Keratinocyte (primary cell): Measurements from ENCODE around the gene NRP1. TPM values are rescaled to one million over a fixed set of nuclear protein-coding genes. Genes with fewer than 3 reads are reported as not detected.
"Not testable (repeated sequence)": the region's sequence is repeated elsewhere in the genome, so short reads cannot be mapped to it uniquely, and the experiment has no call there.

Experiments
- DNase-seq: peaks from one replicate; pipeline ENCODE4 v3.0.0-alpha.2; 2011; ENCODE audit warnings: low read depth, missing footprints, low spot score
- FAIRE-seq: peaks from 2 replicates; lab custom pipeline; 2011; peaks lifted over from hg19 to GRCh38; lab: Jason Lieb, UNC
- H2AFZ ChIP-seq: 2 replicates; pipeline ENCODE4 v1.6.0; 2012; ENCODE audit warnings: low read length, control low read depth, inconsistent platforms; ENCODE audit not compliant: control insufficient read depth
- H3K27ac ChIP-seq: 2 replicates; pipeline ENCODE4 v1.5.1; 2011; ENCODE audit warnings: low read length; ENCODE audit not compliant: control insufficient read depth, insufficient read depth
- H3K27me3 ChIP-seq: 3 replicates; pipeline ENCODE4 v1.6.0; 2011; ENCODE audit warnings: low read length; ENCODE audit not compliant: control insufficient read depth, insufficient read depth; ENCODE audit errors: extremely low read depth
- H3K36me3 ChIP-seq, 2 experiments: 2 replicates in 1 of 2; 3 replicates in 1 of 2; pipeline ENCODE4 v1.5.1; 2011; ENCODE audit warnings: low read length in 2 of 2, mild to moderate bottlenecking in 1 of 2; ENCODE audit not compliant: control insufficient read depth in 2 of 2, insufficient read depth in 2 of 2; ENCODE audit errors: extremely low read depth in 1 of 2
- H3K4me1 ChIP-seq: 3 replicates; pipeline ENCODE4 v1.5.1; 2011; ENCODE audit warnings: low read length; ENCODE audit not compliant: control insufficient read depth, insufficient read depth; ENCODE audit errors: extremely low read depth
- H3K4me2 ChIP-seq: 3 replicates; pipeline ENCODE4 v1.6.0; 2011; ENCODE audit warnings: low read depth, low read length; ENCODE audit not compliant: control insufficient read depth, insufficient read depth; ENCODE audit errors: extremely low read depth
- H3K4me3 ChIP-seq, 3 experiments: fragments of 200-600 bp in 1 of 3; sonication (generic) in 1 of 3; 2 replicates in 2 of 3; 3 replicates in 1 of 3; pipeline ENCODE4 v1.5.1; 2011 to 2016; ENCODE audit warnings: low read length in 3 of 3, mild to moderate bottlenecking in 3 of 3, control low read depth in 2 of 3, inconsistent platforms in 1 of 3, low read depth in 1 of 3, mixed read lengths in 1 of 3, mixed run types in 1 of 3, moderate library complexity in 1 of 3; ENCODE audit not compliant: control insufficient read depth in 2 of 3, insufficient read depth in 2 of 3; ENCODE audit errors: extremely low read depth in 1 of 3
- H3K79me2 ChIP-seq: 2 replicates; pipeline ENCODE4 v1.6.0; 2012; ENCODE audit warnings: low read length; ENCODE audit not compliant: control insufficient read depth, insufficient read depth
- H3K9ac ChIP-seq: 3 replicates; pipeline ENCODE4 v1.6.0; 2011; ENCODE audit warnings: low read length; ENCODE audit not compliant: control insufficient read depth, insufficient read depth; ENCODE audit errors: extremely low read depth
- H3K9me1 ChIP-seq: 3 replicates; pipeline ENCODE4 v1.6.0; 2011; ENCODE audit warnings: low read length; ENCODE audit not compliant: control insufficient read depth, insufficient read depth; ENCODE audit errors: extremely low read depth
- H3K9me3 ChIP-seq: 2 replicates; pipeline ENCODE4 v1.5.1; 2012; ENCODE audit warnings: low read depth, low read length; ENCODE audit not compliant: control insufficient read depth
- H4K20me1 ChIP-seq: 3 replicates; pipeline ENCODE4 v1.6.0; 2011; ENCODE audit warnings: low read length; ENCODE audit not compliant: control insufficient read depth, insufficient read depth; ENCODE audit errors: extremely low read depth
- EZH2 ChIP-seq: IDR thresholded peaks from one replicate; pipeline ENCODE4 v1.6.1; 2012; ENCODE audit warnings: inconsistent platforms, mild to moderate bottlenecking, low read length, moderate library complexity
- dilution Hi-C: fragments of 300-500 bp; cut with MboI; formaldehyde crosslinking; loops from one replicate; pipeline ENCODE4 v1.7.0; 2020; ENCODE audit warnings: low sequenced_read_pairs; ENCODE audit not compliant: extremely low pct_ligation_motif_present
- polyA plus RNA-seq, 5 experiments: library from polyadenylated mRNA; depleted of rRNA in 3 of 5; stranded (reverse) in 3 of 5; stranded (forward) in 1 of 5; unstranded in 1 of 5; fragments of >200 nt; gene quantifications; 1 replicate in 1 of 5; 2 replicates in 3 of 5; 3 replicates in 1 of 5; pipeline versions ENCODE4 v1.2.1 to v1.2.3, GENCODE V29; 2011 to 2012; ENCODE audit warnings: missing spikeins in 2 of 5, low read depth in 1 of 5, low replicate concordance in 1 of 5
- TF ChIP-seq, protein P1 (sequence below), 3 experiments: IDR thresholded peaks in 1 of 3; conservative IDR thresholded peaks in 1 of 3; optimal IDR thresholded peaks in 1 of 3; 2 replicates in 2 of 3; 3 replicates in 1 of 3; pipeline versions ENCODE3 to v1.5.1; 2011; ENCODE audit warnings: low read length in 3 of 3, mild to moderate bottlenecking in 3 of 3, moderate library complexity in 2 of 3, control low read depth in 1 of 3, inconsistent platforms in 1 of 3; ENCODE audit not compliant: insufficient read depth in 2 of 3; ENCODE audit errors: extremely low read depth in 1 of 3

The NRP1 gene
- polyA plus RNA-seq, 1 donor (not counting 4 experiments of a cell fraction or from before 2014, with no cell fraction given): 36.2 TPM

DNA sequence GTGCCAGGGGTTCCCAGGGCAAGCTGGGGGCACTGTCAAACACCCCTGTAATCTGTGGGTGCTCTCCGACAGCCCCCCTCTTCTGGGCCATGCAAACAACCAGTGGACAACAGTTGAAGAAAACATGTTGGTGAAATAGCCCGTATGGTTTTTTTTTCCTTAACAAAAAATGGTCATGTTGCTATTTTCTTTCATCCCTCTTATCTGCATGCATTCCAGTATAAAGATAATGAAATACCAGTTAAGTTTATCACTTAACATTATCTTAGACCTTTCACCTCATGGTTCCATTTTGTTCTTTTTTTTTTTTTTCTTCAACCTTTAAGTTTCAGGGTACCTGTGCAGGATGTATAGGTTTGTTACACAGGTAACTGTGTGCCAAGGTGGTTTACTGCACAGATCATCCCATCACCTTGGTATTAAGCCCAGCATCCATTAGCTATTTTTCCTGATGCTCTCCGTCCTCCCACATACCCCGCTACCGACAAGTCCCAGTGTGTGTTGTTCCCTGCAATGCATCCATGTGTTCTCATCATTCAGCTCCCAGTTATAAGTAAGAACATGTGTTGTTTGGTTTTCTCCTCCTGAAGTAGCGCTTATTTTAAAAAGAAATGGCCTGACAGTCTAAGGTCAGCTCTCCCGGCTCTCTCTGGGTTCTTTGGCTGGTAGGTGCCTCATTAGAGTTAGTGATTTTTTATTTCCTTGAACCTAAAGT lies 110.1 kb downstream of the NRP1 start:
- Histone ChIP-seq H3K27ac (no peak overlapping the region), H3K9me1 (peaks cover 2% of the 10 kb centered on the region), H4K20me1 (no peaks in the 10 kb centered on the region), H3K9me3 (no peaks in the 10 kb centered on the region), H3K9ac (no peak overlapping the region), H2AFZ (no peak overlapping the region), H3K4me3 (no peak overlapping the region), H3K36me3 (peaks cover 14 to 37% of the 10 kb centered on the region in 2 experiments), H3K4me2 (no peak overlapping the region), H3K79me2 (no peaks in the 10 kb centered on the region), H3K4me1 (no peaks in the 10 kb centered on the region), H3K27me3 (no peaks in the 10 kb centered on the region)
- DNase-seq (no peak), FAIRE-seq (no peak)
- dilution Hi-C loops: no loop called here
- TF ChIP-seq EZH2: no peak
- TF ChIP-seq, protein P1, sequence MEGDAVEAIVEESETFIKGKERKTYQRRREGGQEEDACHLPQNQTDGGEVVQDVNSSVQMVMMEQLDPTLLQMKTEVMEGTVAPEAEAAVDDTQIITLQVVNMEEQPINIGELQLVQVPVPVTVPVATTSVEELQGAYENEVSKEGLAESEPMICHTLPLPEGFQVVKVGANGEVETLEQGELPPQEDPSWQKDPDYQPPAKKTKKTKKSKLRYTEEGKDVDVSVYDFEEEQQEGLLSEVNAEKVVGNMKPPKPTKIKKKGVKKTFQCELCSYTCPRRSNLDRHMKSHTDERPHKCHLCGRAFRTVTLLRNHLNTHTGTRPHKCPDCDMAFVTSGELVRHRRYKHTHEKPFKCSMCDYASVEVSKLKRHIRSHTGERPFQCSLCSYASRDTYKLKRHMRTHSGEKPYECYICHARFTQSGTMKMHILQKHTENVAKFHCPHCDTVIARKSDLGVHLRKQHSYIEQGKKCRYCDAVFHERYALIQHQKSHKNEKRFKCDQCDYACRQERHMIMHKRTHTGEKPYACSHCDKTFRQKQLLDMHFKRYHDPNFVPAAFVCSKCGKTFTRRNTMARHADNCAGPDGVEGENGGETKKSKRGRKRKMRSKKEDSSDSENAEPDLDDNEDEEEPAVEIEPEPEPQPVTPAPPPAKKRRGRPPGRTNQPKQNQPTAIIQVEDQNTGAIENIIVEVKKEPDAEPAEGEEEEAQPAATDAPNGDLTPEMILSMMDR (optimal IDR thresholded peaks at IDR 0.05 in 1 of 3, IDR thresholded peaks at IDR 0.05 in 1 of 3, conservative IDR thresholded peaks at IDR 0.05 in 1 of 3; ENCODE audit: extremely low read depth in 1 of 3, insufficient read depth in 2 of 3, low read length in 3 of 3): no peak

DNA sequence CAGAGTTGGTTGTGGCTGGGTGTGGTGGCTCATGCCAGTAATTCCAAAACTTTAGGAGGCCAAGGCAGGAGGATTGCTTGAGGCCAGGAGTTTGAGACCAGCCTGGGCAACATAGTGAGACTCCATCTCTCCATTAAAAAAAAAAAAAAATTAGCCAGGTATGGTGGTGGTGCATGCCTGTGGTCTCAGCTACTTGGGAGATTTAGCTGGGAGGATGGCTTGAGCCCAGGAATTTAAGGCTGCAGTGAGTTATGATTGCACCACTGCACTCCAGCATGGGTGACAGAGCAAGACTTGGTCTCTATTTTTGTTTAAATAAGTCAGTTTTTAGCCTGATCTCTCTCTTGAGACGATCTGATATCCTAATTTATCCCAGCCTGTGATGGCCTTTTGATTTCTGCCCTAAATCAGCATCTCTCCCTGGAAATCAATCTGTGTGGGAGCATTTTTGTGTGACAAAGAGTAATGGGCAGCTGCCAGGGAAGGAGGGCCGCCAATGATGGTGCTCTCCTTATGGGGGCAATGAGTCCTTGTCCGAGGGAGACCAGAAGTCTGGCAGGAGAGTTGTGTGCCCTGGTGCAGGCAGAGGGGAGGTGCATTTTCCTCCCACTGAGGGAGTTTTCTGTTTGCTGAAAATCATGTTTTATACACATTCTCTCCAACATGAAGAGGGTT lies 111.0 kb downstream of the NRP1 start:
- peaks cover 14 to 36% of the 10 kb centered on the region in 2 experiments for H3K36me3 ChIP-seq
- no peak overlapping the region for H3K9ac ChIP-seq
- H3K27ac ChIP-seq: no peak overlapping the region
- no peak overlapping the region for H3K4me3 ChIP-seq
- FAIRE-seq (no peak), DNase-seq (no peak)
- H2AFZ ChIP-seq: no peak overlapping the region
- no peaks in the 10 kb centered on the region for H3K9me3 ChIP-seq
- no peaks in the 10 kb centered on the region for H3K27me3 ChIP-seq
- no peaks in the 10 kb centered on the region for H3K79me2 ChIP-seq
- H3K4me1 ChIP-seq: peaks cover 3% of the 10 kb centered on the region
- H3K9me1 ChIP-seq: no peaks in the 10 kb centered on the region
- no peak for TF ChIP-seq EZH2
- TF ChIP-seq, protein P1 (optimal IDR thresholded peaks at IDR 0.05 in 1 of 3, IDR thresholded peaks at IDR 0.05 in 1 of 3, conservative IDR thresholded peaks at IDR 0.05 in 1 of 3; ENCODE audit: extremely low read depth in 1 of 3, insufficient read depth in 2 of 3, low read length in 3 of 3): no peak
- H4K20me1 ChIP-seq: no peaks in the 10 kb centered on the region
- dilution Hi-C loops: no loop called here
- H3K4me2 ChIP-seq: no peak overlapping the region

DNA sequence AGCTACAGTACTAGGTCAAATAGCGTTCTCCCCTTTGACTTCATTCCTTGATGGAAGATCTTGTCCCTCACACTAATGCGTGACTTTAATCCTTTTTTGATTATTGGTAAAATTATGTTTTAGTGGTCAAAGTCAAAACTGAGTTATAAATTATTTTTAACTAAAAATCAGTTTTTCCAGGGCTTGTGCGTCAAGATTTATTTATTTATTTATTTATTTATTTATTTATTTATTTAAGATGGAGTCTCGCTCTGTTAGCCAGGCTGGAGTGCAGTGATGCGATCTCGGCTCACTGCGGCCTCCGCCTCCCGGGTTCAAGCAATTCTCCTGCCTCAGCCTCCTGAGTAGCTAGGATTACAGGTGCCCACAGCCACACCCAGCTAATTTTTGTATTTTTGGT lies 112.2 kb downstream of the NRP1 start:
- DNase-seq, dilution Hi-C loops, H3K9me1 ChIP-seq, H2AFZ ChIP-seq, H3K27me3 ChIP-seq, H3K4me3 ChIP-seq, H3K9ac ChIP-seq, H3K9me3 ChIP-seq, H3K4me2 ChIP-seq, H3K27ac ChIP-seq, H3K79me2 ChIP-seq, FAIRE-seq, H4K20me1 ChIP-seq: not testable (repeated sequence)
- H3K36me3 ChIP-seq: peaks cover 14 to 33% of the 10 kb centered on the region in 2 experiments
- peaks cover 14% of the 10 kb centered on the region for H3K4me1 ChIP-seq
